Subcutaneous abdominal adipose tissue (tissue), 5 donors: ENCODE measurements around the gene FGD6.

ENCODE experiments used
- H3K27ac ChIP-seq: one replicate; pipeline ENCODE4 v1.7.0; 2013; ENCODE audit warnings: low read depth, mild to moderate bottlenecking, inconsistent platforms, low read length, moderate library complexity
- H3K27me3 ChIP-seq, 5 donors: one replicate each; pipeline ENCODE4 v1.7.0; 2013; ENCODE audit warnings: low read length in 5 of 5, inconsistent platforms in 1 of 5; ENCODE audit not compliant: control insufficient read depth in 5 of 5, insufficient read depth in 4 of 5
- H3K36me3 ChIP-seq, 5 donors: one replicate each; pipeline ENCODE4 v1.7.0; 2013; ENCODE audit warnings: low read length in 5 of 5; ENCODE audit not compliant: control insufficient read depth in 5 of 5, insufficient read depth in 5 of 5
- H3K4me1 ChIP-seq, 5 donors: one replicate each; pipeline ENCODE4 v1.7.0; 2013; ENCODE audit warnings: low read length in 5 of 5, mild to moderate bottlenecking in 3 of 5, moderate library complexity in 1 of 5; ENCODE audit not compliant: control insufficient read depth in 5 of 5, insufficient read depth in 5 of 5
- H3K4me3 ChIP-seq, 5 donors: one replicate each; pipeline ENCODE4 v1.7.0; 2013; ENCODE audit warnings: low read length in 5 of 5, low read depth in 1 of 5
- H3K9ac ChIP-seq, 5 donors: one replicate each; pipeline ENCODE4 v1.7.0; 2013; ENCODE audit warnings: low read length in 5 of 5, mild to moderate bottlenecking in 4 of 5, moderate library complexity in 3 of 5
- H3K9me3 ChIP-seq, 5 donors: one replicate each; pipeline ENCODE4 v1.7.0; 2013; ENCODE audit warnings: low read length in 5 of 5; ENCODE audit not compliant: control insufficient read depth in 5 of 5
- donor health status: healthy.
- donor health status: healthy.
- donor health status: healthy.
- donor health status: healthy.
- donor health status: healthy.

Gene FGD6

GRCh38 chr12:95077341-95077740 is 139.9 kb downstream of the FGD6 start:
- Histone ChIP-seq H3K36me3 (no peaks in the 10 kb centered on the region), H3K27me3 (no peaks in the 10 kb centered on the region), H3K4me3 (peak overlapping the region in 1 of 5 donors; percentile 22), H3K27ac (no peak overlapping the region), H3K4me1 (peaks cover 3 to 26% (median 10%) of the 10 kb centered on the region in 5 donors), H3K9me3 (no peaks in the 10 kb centered on the region), H3K9ac (no peak overlapping the region)

GRCh38 chr12:95074766-95075165 is 142.5 kb downstream of the FGD6 start:
- no peak overlapping the region for H3K9ac ChIP-seq
- H3K27ac ChIP-seq: no peak overlapping the region
- H3K36me3 ChIP-seq: no peaks in the 10 kb centered on the region
- no peaks in the 10 kb centered on the region for H3K27me3 ChIP-seq
- no peaks in the 10 kb centered on the region for H3K9me3 ChIP-seq
- peaks cover 3 to 28% (median 14%) of the 10 kb centered on the region in 5 donors for H3K4me1 ChIP-seq
- H3K4me3 ChIP-seq: no peak overlapping the region

GRCh38 chr12:95073698-95074520 is 143.4 kb downstream of the FGD6 start:
- H3K9ac ChIP-seq: peak overlapping the region in 2 of 5 donors; percentile 85 to 87
- peak overlapping the region; percentile 48 to 94 (median 91) for H3K4me3 ChIP-seq
- no peaks in the 10 kb centered on the region for H3K27me3 ChIP-seq
- peaks cover 0 to 6% (median 0%) of the 10 kb centered on the region in 5 donors for H3K36me3 ChIP-seq
- no peak overlapping the region for H3K27ac ChIP-seq
- H3K9me3 ChIP-seq: no peaks in the 10 kb centered on the region
- peaks cover 3 to 28% (median 14%) of the 10 kb centered on the region in 5 donors for H3K4me1 ChIP-seq

- Histone ChIP-seq H3K36me3 (peaks cover 0 to 6% (median 0%) of the 10 kb centered on the region in 5 donors), H3K27me3 (no peaks in the 10 kb centered on the region), H3K4me3 (peak within 1 kb of the TSS; percentile 81 to 94 (median 92)), H3K27ac (peak within 1 kb of the TSS; percentile 79), H3K9me3 (no peaks in the 10 kb centered on the region), H3K4me1 (peaks cover 3 to 28% (median 14%) of the 10 kb centered on the region in 5 donors), H3K9ac (peak within 1 kb of the TSS; percentile 6 to 94 (median 85))
Measured at GRCh38 chr12:95072900-95073697, 144.2 kb downstream of the FGD6 start, which contains the start of gene NR2C1. TSS of gene NR2C1 (minus strand) at chr12:95073618. CDS start at chr12:95067384, 6,234 bp downstream.

- no peak overlapping the region for H3K4me3 ChIP-seq
- peaks cover 3 to 20% (median 14%) of the 10 kb centered on the region in 5 donors for H3K4me1 ChIP-seq
- no peak overlapping the region for H3K9ac ChIP-seq
- H3K27me3 ChIP-seq: no peaks in the 10 kb centered on the region
- H3K36me3 ChIP-seq: peaks cover 3 to 15% (median 15%) of the 10 kb centered on the region in 5 donors
- no peaks in the 10 kb centered on the region for H3K9me3 ChIP-seq
- H3K27ac ChIP-seq: no peak overlapping the region
Measured at GRCh38 chr12:95070378-95070777, 146.9 kb downstream of the FGD6 start.

GRCh38 chr12:95066091-95066855 is 151.0 kb downstream of the FGD6 start:
- Histone ChIP-seq H3K36me3 (peaks cover 21 to 41% (median 34%) of the 10 kb centered on the region in 5 donors), H3K9me3 (no peaks in the 10 kb centered on the region), H3K27me3 (no peaks in the 10 kb centered on the region), H3K4me3 (no peak overlapping the region), H3K27ac (no peak overlapping the region), H3K4me1 (no peaks in the 10 kb centered on the region), H3K9ac (no peak overlapping the region)

- Histone ChIP-seq H3K9me3 (no peaks in the 10 kb centered on the region), H3K36me3 (peaks cover 40 to 68% (median 47%) of the 10 kb centered on the region in 5 donors), H3K4me1 (no peaks in the 10 kb centered on the region), H3K27ac (no peak overlapping the region), H3K4me3 (no peak overlapping the region), H3K27me3 (no peaks in the 10 kb centered on the region), H3K9ac (no peak overlapping the region)
Measured at GRCh38 chr12:95060951-95061350, 156.3 kb downstream of the FGD6 start.

- Histone ChIP-seq H3K36me3 (peaks cover 44 to 76% (median 54%) of the 10 kb centered on the region in 5 donors), H3K27me3 (no peaks in the 10 kb centered on the region), H3K4me1 (no peaks in the 10 kb centered on the region), H3K9ac (no peak overlapping the region), H3K4me3 (no peak overlapping the region), H3K27ac (no peak overlapping the region), H3K9me3 (no peaks in the 10 kb centered on the region)
Measured at GRCh38 chr12:95059984-95060383, 157.3 kb downstream of the FGD6 start.

- H3K4me1 ChIP-seq: no peaks in the 10 kb centered on the region
- no peaks in the 10 kb centered on the region for H3K9me3 ChIP-seq
- no peak overlapping the region for H3K4me3 ChIP-seq
- no peak overlapping the region for H3K9ac ChIP-seq
- peaks cover 36 to 71% (median 51%) of the 10 kb centered on the region in 5 donors for H3K36me3 ChIP-seq
- no peaks in the 10 kb centered on the region for H3K27me3 ChIP-seq
- H3K27ac ChIP-seq: no peak overlapping the region
Measured at GRCh38 chr12:95057424-95057823, 159.8 kb downstream of the FGD6 start.
